Vagina (tissue), 2 donors: ENCODE data around the gene ANKRD44. TPM values are rescaled to one million over a fixed set of nuclear protein-coding genes. Genes with fewer than 3 reads are reported as not detected.

Experiments used
- DNase-seq, 2 donors: peaks; one replicate each; pipeline ENCODE4 v3.0.0-alpha.2; 2017; ENCODE audit errors: extremely low spot score in 2 of 2
- H3K27ac ChIP-seq: fragments of 200-600 bp; sonication (generic); one replicate; pipeline ENCODE4 v1.5.1; 2019
- H3K27me3 ChIP-seq: fragments of 200-600 bp; sonication (generic); one replicate; pipeline ENCODE4 v1.5.1; 2019
- H3K36me3 ChIP-seq, 2 donors: fragments of 200-600 bp; sonication (generic); one replicate each; pipeline ENCODE4 v1.5.1; 2017 to 2019
- H3K4me1 ChIP-seq: fragments of 200-600 bp; sonication (generic); one replicate; pipeline ENCODE4 v1.5.1; 2019
- H3K4me3 ChIP-seq, 2 donors: fragments of 200-600 bp; sonication (generic); 1 replicate in 1 of 2; 2 replicates in 1 of 2; pipeline ENCODE4 v1.5.1; 2016 to 2019
- H3K9me3 ChIP-seq: fragments of 200-600 bp; sonication (generic); one replicate; pipeline ENCODE4 v1.5.1; 2019
- CTCF ChIP-seq, 3 experiments: fragments of 450-650 bp in 2 of 3; fragments of 200-600 bp in 1 of 3; sonication (generic) in 1 of 3; IDR thresholded peaks; one replicate each; pipeline ENCODE4 v1.5.1; 2017 to 2019; ENCODE audit warnings: antibody characterized with exemption in 3 of 3, mild to moderate bottlenecking in 2 of 3, moderate library complexity in 2 of 3
- POLR2A ChIP-seq, 2 donors: fragments of 450-650 bp; IDR thresholded peaks; one replicate each; pipeline ENCODE4 v1.6.1; 2017; ENCODE audit warnings: antibody characterized with exemption in 2 of 2, mild to moderate bottlenecking in 2 of 2, moderate library complexity in 2 of 2
- POLR2AphosphoS5 ChIP-seq, 2 donors: sonication (generic); formaldehyde crosslinking; IDR thresholded peaks; one replicate each; pipeline ENCODE4 v1.9.0; 2017; ENCODE audit warnings: antibody characterized with exemption in 2 of 2, mild to moderate bottlenecking in 2 of 2, low read depth in 1 of 2; ENCODE audit not compliant: insufficient read depth in 1 of 2
- intact Hi-C: fragments of 100-400 bp; cut with DNase I; formaldehyde crosslinking; loops from one replicate; pipeline ENCODE4 v1.15.1; 2023
- total RNA-seq: library from RNA; depleted of rRNA; stranded (reverse); fragments of >200 nt; gene quantifications from one replicate; pipeline ENCODE4 v1.2.3, GENCODE V29; 2016

Gene ANKRD44
- total RNA-seq, 1 donor from 2014 or later: 46.4 TPM

DNA sequence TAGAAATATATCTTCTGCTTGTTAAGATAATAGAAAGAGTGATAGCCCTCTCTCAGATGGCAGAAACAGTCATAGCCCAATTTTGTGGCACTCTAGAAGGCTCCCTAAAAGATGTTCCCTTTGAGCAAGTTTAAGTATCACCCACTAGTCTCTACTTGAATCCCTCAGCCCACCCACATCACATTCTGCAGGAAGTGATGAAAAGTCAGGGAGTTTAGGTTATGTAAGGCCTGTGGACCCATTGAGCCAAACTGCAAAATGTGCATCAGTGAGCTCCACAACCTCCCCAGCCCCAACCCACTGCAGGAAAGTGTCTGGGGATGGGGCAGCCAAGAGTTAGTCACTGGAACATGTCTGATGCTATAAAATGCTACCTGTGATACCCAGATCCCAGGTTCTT lies 25.6 kb downstream of the ANKRD44 start:
- Histone ChIP-seq H3K36me3 (no peaks in the 10 kb centered on the region), H3K27me3 (no peaks in the 10 kb centered on the region), H3K9me3 (no peaks in the 10 kb centered on the region), H3K4me1 (peaks cover 36% of the 10 kb centered on the region), H3K27ac (no peak overlapping the region), H3K4me3 (no peak overlapping the region)
- DNase-seq: no peak
- TF ChIP-seq POLR2AphosphoS5 (IDR thresholded peaks at IDR 0.05; ENCODE audit: insufficient read depth in 1 of 2, low read depth in 1 of 2) (no peak), CTCF (IDR thresholded peaks at IDR 0.05) (no peak), POLR2A (IDR thresholded peaks at IDR 0.05) (no peak)
- intact Hi-C loops: no loop called here

DNA sequence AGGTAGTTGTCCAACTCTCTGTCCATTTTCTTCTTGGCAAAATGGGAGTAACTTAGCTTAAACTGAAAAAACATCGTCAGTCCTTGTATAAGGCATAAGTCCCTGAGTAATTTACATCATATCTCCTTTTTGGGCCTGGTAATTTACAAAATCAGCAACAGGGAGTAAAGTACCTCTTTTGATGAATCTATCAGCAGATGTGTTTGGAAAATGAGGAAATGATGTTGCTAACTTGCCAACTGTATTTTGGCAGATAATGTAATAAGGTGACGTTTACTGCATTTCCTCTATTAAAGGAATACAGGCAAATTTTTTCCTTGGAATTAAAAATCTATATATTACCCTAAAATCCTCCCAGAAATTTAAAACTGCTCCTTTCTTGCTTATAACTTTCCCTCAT lies 29.2 kb downstream of the ANKRD44 start:
- no peak for TF ChIP-seq CTCF (IDR thresholded peaks at IDR 0.05)
- TF ChIP-seq POLR2A (IDR thresholded peaks at IDR 0.05): no peak
- Histone ChIP-seq H3K4me1 (peaks cover 47% of the 10 kb centered on the region), H3K27me3 (no peaks in the 10 kb centered on the region), H3K36me3 (no peaks in the 10 kb centered on the region), H3K4me3 (no peak overlapping the region), H3K27ac (no peak overlapping the region), H3K9me3 (no peaks in the 10 kb centered on the region)
- intact Hi-C loops: no loop called here
- no peak for DNase-seq

DNA sequence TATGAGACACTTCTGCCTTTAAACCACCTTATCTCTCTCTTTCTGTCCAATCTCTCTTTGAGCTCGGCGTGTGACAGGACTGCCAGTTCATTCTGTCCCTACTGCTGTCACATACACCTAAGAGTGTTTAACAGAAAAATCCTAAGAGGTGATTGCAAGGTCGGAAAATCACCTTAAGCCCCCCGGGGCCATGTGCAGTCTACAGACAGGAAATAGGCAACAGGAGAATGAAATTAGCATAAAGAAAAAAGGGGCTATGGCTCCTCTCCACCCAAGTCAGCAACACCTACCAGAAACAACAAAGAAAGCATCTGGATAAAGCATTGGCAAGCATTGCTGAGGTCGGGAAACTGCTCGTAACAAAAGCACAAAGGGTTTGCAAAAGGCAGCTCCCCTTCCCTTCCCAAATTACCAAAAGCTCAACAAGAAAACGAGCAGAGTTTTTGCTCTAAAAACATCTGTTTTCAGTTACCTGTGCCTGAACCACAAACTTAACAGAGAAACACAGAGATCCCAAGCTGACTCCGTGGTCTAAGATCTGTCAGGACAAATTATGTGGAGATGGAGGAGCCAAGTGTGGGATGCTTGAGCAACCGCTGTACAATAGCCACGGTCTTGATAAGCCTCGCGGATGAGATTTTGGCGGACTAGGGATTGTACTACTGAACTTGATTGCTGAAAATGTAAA lies 30.4 kb downstream of the ANKRD44 start:
- DNase-seq: no peak
- peak overlapping the region; percentile 43 for H3K27ac ChIP-seq
- H3K4me1 ChIP-seq: peaks cover 38% of the 10 kb centered on the region
- no peaks in the 10 kb centered on the region for H3K27me3 ChIP-seq
- H3K9me3 ChIP-seq: no peaks in the 10 kb centered on the region
- intact Hi-C loops: no loop called here
- H3K4me3 ChIP-seq: no peak overlapping the region
- H3K36me3 ChIP-seq: no peaks in the 10 kb centered on the region
- TF ChIP-seq POLR2AphosphoS5 (IDR thresholded peaks at IDR 0.05; ENCODE audit: insufficient read depth in 1 of 2, low read depth in 1 of 2) (peak in 1 of 2 donors; percentile 36), CTCF (IDR thresholded peaks at IDR 0.05) (no peak)

DNA sequence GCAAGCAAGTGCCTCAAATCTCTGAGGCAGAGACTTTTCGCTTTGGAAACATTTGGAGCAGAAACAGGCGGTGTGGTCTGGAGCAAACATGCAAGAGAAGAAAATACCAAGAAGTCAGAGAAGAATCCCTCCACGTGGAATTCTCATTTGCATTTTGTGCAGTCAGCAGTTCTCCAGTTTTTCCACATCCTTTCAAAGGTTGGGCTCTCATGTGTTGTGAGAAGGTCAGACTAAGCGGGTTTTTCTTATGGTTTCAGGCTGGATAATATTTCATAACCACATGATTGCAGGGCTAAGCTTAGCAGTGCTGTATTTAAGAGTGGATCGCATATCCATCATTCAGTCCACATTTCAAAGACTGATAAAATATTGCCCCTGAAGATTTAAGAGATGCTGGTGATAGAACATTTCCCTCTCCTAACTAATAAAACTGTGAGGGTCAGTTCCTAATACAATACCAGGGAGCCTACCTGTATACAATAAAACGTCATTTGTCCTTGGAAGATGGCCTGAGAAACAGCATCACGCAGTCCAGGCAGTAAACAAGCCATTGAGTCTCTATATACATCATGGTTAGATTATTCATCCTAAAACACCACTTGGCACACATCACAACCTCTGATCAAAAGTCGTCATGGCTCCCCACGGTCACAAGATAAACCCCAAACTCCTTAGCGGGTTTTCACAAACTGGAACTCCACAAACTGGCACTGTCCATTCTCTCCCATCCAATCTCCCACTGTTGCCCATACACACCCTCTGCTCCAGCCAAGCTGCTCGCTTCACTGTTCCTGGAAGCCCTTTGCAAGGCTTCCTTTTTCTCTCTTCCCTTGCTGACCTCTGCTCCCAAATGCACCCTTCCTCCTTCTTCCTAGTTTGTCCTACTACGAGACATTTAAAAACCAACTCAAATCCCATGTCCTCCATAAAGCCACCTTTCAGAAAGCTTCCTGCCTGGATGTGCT lies 31.5 kb downstream of the ANKRD44 start:
- DNase-seq: no peak
- TF ChIP-seq CTCF (IDR thresholded peaks at IDR 0.05) (no peak), POLR2A (IDR thresholded peaks at IDR 0.05) (no peak), POLR2AphosphoS5 (IDR thresholded peaks at IDR 0.05; ENCODE audit: insufficient read depth in 1 of 2, low read depth in 1 of 2) (no peak)
- Histone ChIP-seq H3K4me1 (peaks cover 36% of the 10 kb centered on the region), H3K4me3 (no peak overlapping the region), H3K27me3 (no peaks in the 10 kb centered on the region), H3K27ac (no peak overlapping the region), H3K36me3 (no peaks in the 10 kb centered on the region), H3K9me3 (no peaks in the 10 kb centered on the region)
- intact Hi-C loops: no loop called here

DNA sequence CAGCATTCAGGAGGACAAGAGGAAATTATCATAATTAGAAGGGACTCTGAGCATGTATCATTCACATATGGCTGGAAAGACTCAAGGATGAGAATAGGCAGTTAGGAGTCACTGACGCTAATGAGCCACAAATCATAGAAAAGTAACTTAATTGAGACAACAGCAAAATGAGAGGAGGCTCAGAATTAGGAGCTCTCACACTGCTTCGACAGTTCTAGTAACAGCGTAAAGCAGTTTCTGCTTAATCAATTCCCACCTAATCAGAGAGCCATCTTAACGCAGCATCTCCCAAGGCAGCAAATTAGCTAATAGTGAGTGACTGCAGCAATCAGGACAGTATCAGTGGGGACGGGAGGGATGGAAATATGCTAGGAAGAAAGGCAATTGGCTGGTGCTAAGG lies 32.8 kb downstream of the ANKRD44 start:
- H3K9me3 ChIP-seq: no peaks in the 10 kb centered on the region
- no peak overlapping the region for H3K4me3 ChIP-seq
- no peaks in the 10 kb centered on the region for H3K36me3 ChIP-seq
- no peak overlapping the region for H3K27ac ChIP-seq
- TF ChIP-seq POLR2A (IDR thresholded peaks at IDR 0.05): no peak
- TF ChIP-seq CTCF (IDR thresholded peaks at IDR 0.05): no peak
- no peaks in the 10 kb centered on the region for H3K27me3 ChIP-seq
- intact Hi-C loops: no loop called here
- peaks cover 45% of the 10 kb centered on the region for H3K4me1 ChIP-seq
- no peak for DNase-seq
